K562 (cell line): ENCODE measurements around the gene ASCC1. TPM values are rescaled to one million over a fixed set of nuclear protein-coding genes. Genes with fewer than 3 reads are reported as not detected.

ENCODE experiments used
- CEBPB ChIP-seq: fragments of 450-650 bp; IDR thresholded peaks from 2 replicates; pipeline ENCODE4 v1.6.1; 2016; ENCODE audit warnings: missing genetic modification characterization, missing compliant biosample characterization
- CTCFL ChIP-seq: IDR thresholded peaks from 2 replicates; pipeline ENCODE4 v1.6.1; 2011; ENCODE audit warnings: borderline replicate concordance, low read depth, mild to moderate bottlenecking, moderate library complexity, low read length; ENCODE audit not compliant: insufficient read depth, poor library complexity, severe bottlenecking
- E2F8 ChIP-seq: fragments of 450-650 bp; IDR thresholded peaks from 2 replicates; pipeline ENCODE4 v1.7.1; 2018; ENCODE audit warnings: mild to moderate bottlenecking, low read depth; ENCODE audit not compliant: partially characterized antibody
- FOXK2 ChIP-seq, 2 experiments: fragments of 450-650 bp; IDR thresholded peaks in 1 of 2; conservative IDR thresholded peaks in 1 of 2; 2 replicates each; pipeline ENCODE4 v1.6.1; 2016; ENCODE audit warnings: low read depth in 2 of 2, mild to moderate bottlenecking in 1 of 2
- HMBOX1 ChIP-seq: sonication (generic); IDR thresholded peaks from 2 replicates; pipeline ENCODE4 v1.6.1; 2016
- MLX ChIP-seq, 2 experiments: fragments of 450-650 bp in 1 of 2; sonication (generic) in 1 of 2; formaldehyde crosslinking; conservative IDR thresholded peaks; 2 replicates each; pipeline versions ENCODE4 v1.4.0 to v1.8.1; 2020 to 2022; ENCODE audit warnings: mild to moderate bottlenecking in 1 of 2, missing genetic modification reagents in 1 of 2
- MYC ChIP-seq, 2 experiments: fragments of 250-450 bp in 1 of 2; sonication (Bioruptor Pico) in 1 of 2; IDR thresholded peaks; 2 replicates each; pipeline versions ENCODE4 v1.5.1 to v1.6.1; 2012 to 2021; ENCODE audit warnings: low read depth in 2 of 2, borderline replicate concordance in 1 of 2, improper control_type of control experiment in 1 of 2, low read length in 1 of 2, mild to moderate bottlenecking in 1 of 2, moderate library complexity in 1 of 2
- RAD21 ChIP-seq, 2 experiments: fragments of 250-450 bp in 1 of 2; fragments of 450-650 bp in 1 of 2; sonication (Bioruptor Pico) in 1 of 2; formaldehyde crosslinking in 1 of 2; IDR thresholded peaks in 1 of 2; conservative IDR thresholded peaks in 1 of 2; 2 replicates each; pipeline versions ENCODE4 v1.4.0 to v1.8.0; 2020 to 2022; ENCODE audit warnings: mild to moderate bottlenecking in 2 of 2, moderate library complexity in 1 of 2
- RB1 ChIP-seq: fragments of 450-650 bp; IDR thresholded peaks from 2 replicates; pipeline ENCODE4 v1.6.1; 2017; ENCODE audit warnings: low read depth, mild to moderate bottlenecking
- TBP ChIP-seq: optimal IDR thresholded peaks from 2 replicates; pipeline ENCODE3; 2011; ENCODE audit warnings: low read depth, low read length, improper control_type of control experiment
- TEAD2 ChIP-seq: fragments of 450-650 bp; IDR thresholded peaks from 2 replicates; pipeline ENCODE4 v1.6.1; 2016; ENCODE audit warnings: missing genetic modification characterization, control low read depth, missing compliant biosample characterization
- UBTF ChIP-seq, 2 experiments: IDR thresholded peaks; 2 replicates each; pipeline ENCODE4 v1.6.1; 2012; ENCODE audit warnings: improper control_type of control experiment in 2 of 2, low read depth in 2 of 2, low read length in 2 of 2, borderline replicate concordance in 1 of 2
- ZBTB9 ChIP-seq: fragments of 450-650 bp; formaldehyde crosslinking; IDR thresholded peaks from 2 replicates; pipeline ENCODE4 v1.4.0; 2020; ENCODE audit warnings: mild to moderate bottlenecking, moderate library complexity
- ZNF24 ChIP-seq: fragments of 450-650 bp; IDR thresholded peaks from 2 replicates; pipeline ENCODE4 v1.6.1; 2016
- polyA plus RNA-seq, 8 experiments: library from polyadenylated mRNA; depleted of rRNA in 4 of 8; stranded (reverse) in 5 of 8; unstranded in 3 of 8; fragments of >200 nt; fragmentation: Nextera tagmentation in 2 of 8; fragmentation: Illumina TruSeq in 1 of 8; extraction: Ambion mirVana in 2 of 8; extraction: Trizol in 1 of 8; gene quantifications; 2 replicates each; pipeline versions ENCODE4 v1.2.1 to v1.2.3, GENCODE V29; 2011 to 2014; ENCODE audit warnings: inconsistent platforms in 1 of 8, missing spikeins in 1 of 8
- total RNA-seq, 7 experiments: library from RNA; depleted of rRNA in 6 of 7; stranded (reverse); fragments of >200 nt in 6 of 7; fragmentation: Illumina TruSeq in 2 of 7; extraction: Trizol in 2 of 7; gene quantifications; 2 replicates each; pipeline versions ENCODE4 v1.2.1 to v1.2.3, GENCODE V29; 2011 to 2021; ENCODE audit warnings: low replicate concordance in 1 of 7

Gene ASCC1
- total and polyA plus RNA-seq, 9 of the 15 experiments (the other 6 are each of a cell fraction or from before 2014, with no cell fraction given), result 31.7 to 73.3 (median 52.8) TPM

- peak; percentile 87; the same call in 1 of the 2 replicates for TF ChIP-seq RB1
- peak in 1 of 2 experiments; percentile 53; a peak in 1 of 4 replicates for TF ChIP-seq UBTF (IDR thresholded peaks at IDR 0.05; ENCODE audit: borderline replicate concordance in 1 of 2, low read depth in 2 of 2, low read length in 2 of 2)
- TF ChIP-seq RAD21 (CRISPR knock-in tag; conservative IDR thresholded peaks at IDR 0.05 in 1 of 2, IDR thresholded peaks at IDR 0.05 in 1 of 2), result peak; percentile 100
- 0 out of 2 replicates have a peak, but pooled peaks have one; percentile 27 for TF ChIP-seq ZNF24
- TF ChIP-seq MLX (CRISPR knock-in tag; conservative IDR thresholded peaks at IDR 0.05), result no peak
- TF ChIP-seq E2F8, result peak; percentile 67
- TF ChIP-seq TBP, result peak; percentile 33
- peak; percentile 91 for TF ChIP-seq CEBPB (tag)
- peak; percentile 53; the same call in 1 of the 2 replicates for TF ChIP-seq HMBOX1
- TF ChIP-seq ZBTB9 (CRISPR knock-in tag), result no peak
- peak; percentile 62 for TF ChIP-seq CTCFL
- TF ChIP-seq FOXK2 (conservative IDR thresholded peaks at IDR 0.05 in 1 of 2, IDR thresholded peaks at IDR 0.05 in 1 of 2; ENCODE audit: low read depth in 2 of 2), result peak in 1 of 2 experiments; percentile 35; a peak in 1 of 4 replicates
- no peak for TF ChIP-seq TEAD2 (tag)
- peak; percentile 64 for TF ChIP-seq MYC (IDR thresholded peaks at IDR 0.05; ENCODE audit: low read depth, low read length)
- TF ChIP-seq MYC (CRISPR knock-in tag; IDR thresholded peaks at IDR 0.05; ENCODE audit: borderline replicate concordance, low read depth), result no peak
These were observed 167.5 kb downstream of the ASCC1 start (continued) for GRCh38 chr10:72048450-72049124.
